ENCODE results near the gene SSH3. TPM values are rescaled to one million over a fixed set of nuclear protein-coding genes. Genes with fewer than 3 reads are reported as not detected.

Gene SSH3
- total and polyA plus RNA-seq, 3 experiments from 2014 or later: 3.5 to 10.6 (median 8.4) TPM

DNA sequence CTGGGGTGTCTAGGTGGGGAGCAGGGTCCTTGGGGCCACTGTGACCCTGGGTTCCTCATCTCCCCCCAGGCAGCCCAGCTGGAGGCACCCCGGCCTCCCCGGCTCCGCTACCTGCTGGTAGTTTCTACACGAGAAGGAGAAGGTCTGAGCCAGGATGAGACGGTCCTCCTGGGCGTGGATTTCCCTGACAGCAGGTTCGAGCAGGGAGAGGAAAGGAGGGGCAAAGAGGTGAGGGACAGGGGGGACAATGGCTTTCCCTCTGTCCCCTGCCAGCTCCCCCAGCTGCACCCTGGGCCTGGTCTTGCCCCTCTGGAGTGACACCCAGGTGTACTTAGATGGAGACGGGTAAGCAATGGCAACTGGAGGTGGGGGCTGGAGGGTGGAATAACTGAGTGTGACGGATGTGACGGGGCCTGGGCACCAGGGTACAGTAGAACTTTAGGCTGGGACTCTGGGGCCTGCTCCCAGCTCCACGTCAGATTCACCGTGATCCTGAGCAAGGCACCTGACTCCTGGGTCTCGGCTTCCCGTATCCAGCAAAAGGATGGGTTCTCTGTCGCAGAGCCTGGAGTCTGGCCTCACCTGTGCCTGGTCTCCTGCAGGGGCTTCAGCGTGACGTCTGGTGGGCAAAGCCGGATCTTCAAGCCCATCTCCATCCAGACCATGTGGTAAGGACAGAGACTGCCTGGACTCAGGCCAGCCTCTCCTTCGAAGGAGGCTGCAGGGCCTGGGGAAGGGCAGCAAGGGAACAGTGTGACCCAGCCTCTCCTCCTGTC lies 3.6 kb downstream of the SSH3 start:
- peaks cover 0 to 2% of the 10 kb centered on the region in 2 donors for H3K27me3 Mint-ChIP-seq
- peak overlapping the region in 1 of 8 donors; percentile 68 for H3K27ac Mint-ChIP-seq
- peaks cover 12 to 37% (median 14%) of the 10 kb centered on the region in 3 donors for H3K4me1 Mint-ChIP-seq
- Histone ChIP-seq H3K27me3 (ENCODE audit: insufficient read depth, low read length, poor library complexity, severe bottlenecking) (no peaks in the 10 kb centered on the region), H3K36me3 (ENCODE audit: insufficient read depth, low read length) (no peaks in the 10 kb centered on the region), H3K4me3 (ENCODE audit: low read length) (no peak overlapping the region), H3K27ac (ENCODE audit: low read depth, low read length) (no peak overlapping the region), H3K4me1 (ENCODE audit: insufficient read depth, low read length) (peaks cover 24% of the 10 kb centered on the region), H3K9me3 (ENCODE audit: low read length) (no peaks in the 10 kb centered on the region)
- POLR2A ChIA-PET: no interaction called here
- H3K4me3 Mint-ChIP-seq: no peak overlapping the region
- CTCF ChIA-PET: interaction anchor here (0.8 to 2.5 kb wide), 3 partner anchors 10 to 75 kb away, joined by 3 to 15 read pairs (median 10); no protein-coding TSS in a partner anchor
- H3K9me3 Mint-ChIP-seq: no peaks in the 10 kb centered on the region
- peaks cover 0 to 12% (median 0%) of the 10 kb centered on the region in 3 donors for H3K36me3 Mint-ChIP-seq
- DNase-seq: no peak

DNA sequence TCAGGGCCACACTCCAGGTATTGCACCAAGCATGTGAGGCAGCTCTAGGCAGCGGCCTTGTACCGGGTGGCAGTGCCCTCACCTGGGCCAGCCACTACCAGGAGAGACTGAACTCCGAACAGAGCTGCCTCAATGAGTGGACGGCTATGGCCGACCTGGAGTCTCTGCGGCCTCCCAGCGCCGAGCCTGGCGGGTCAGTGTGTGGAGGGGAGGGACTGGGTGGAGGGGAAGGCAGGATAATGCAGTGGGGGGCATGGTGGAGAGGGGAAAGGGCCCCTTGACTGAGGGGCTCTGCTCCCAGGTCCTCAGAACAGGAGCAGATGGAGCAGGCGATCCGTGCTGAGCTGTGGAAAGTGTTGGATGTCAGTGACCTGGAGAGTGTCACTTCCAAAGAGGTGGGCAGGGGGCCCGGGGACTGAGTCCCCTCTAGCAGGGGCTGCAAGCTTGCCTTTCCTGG lies 4.2 kb downstream of the SSH3 start:
- ChIA-PET CTCF (interaction anchor here (1.5 to 2.5 kb wide), 3 partner anchors 10 to 45 kb away, joined by 4 to 15 read pairs (median 10); partner anchors contain the start of gene ANKRD13D), POLR2A (no interaction called here)
- peak overlapping the region in 1 of 8 donors; percentile 82 for H3K27ac Mint-ChIP-seq
- DNase-seq: no peak
- H3K4me3 Mint-ChIP-seq: no peak overlapping the region
- peaks cover 0 to 2% of the 10 kb centered on the region in 2 donors for H3K27me3 Mint-ChIP-seq
- Histone ChIP-seq H3K36me3 (ENCODE audit: insufficient read depth, low read length) (no peaks in the 10 kb centered on the region), H3K27ac (ENCODE audit: low read depth, low read length) (no peak overlapping the region), H3K9me3 (ENCODE audit: low read length) (no peaks in the 10 kb centered on the region), H3K27me3 (ENCODE audit: insufficient read depth, low read length, poor library complexity, severe bottlenecking) (no peaks in the 10 kb centered on the region), H3K4me3 (ENCODE audit: low read length) (no peak overlapping the region), H3K4me1 (ENCODE audit: insufficient read depth, low read length) (peaks cover 29% of the 10 kb centered on the region)
- H3K36me3 Mint-ChIP-seq: peaks cover 0 to 9% (median 0%) of the 10 kb centered on the region in 3 donors
- H3K4me1 Mint-ChIP-seq: peaks cover 18 to 39% (median 20%) of the 10 kb centered on the region in 3 donors
- no peaks in the 10 kb centered on the region for H3K9me3 Mint-ChIP-seq

DNA sequence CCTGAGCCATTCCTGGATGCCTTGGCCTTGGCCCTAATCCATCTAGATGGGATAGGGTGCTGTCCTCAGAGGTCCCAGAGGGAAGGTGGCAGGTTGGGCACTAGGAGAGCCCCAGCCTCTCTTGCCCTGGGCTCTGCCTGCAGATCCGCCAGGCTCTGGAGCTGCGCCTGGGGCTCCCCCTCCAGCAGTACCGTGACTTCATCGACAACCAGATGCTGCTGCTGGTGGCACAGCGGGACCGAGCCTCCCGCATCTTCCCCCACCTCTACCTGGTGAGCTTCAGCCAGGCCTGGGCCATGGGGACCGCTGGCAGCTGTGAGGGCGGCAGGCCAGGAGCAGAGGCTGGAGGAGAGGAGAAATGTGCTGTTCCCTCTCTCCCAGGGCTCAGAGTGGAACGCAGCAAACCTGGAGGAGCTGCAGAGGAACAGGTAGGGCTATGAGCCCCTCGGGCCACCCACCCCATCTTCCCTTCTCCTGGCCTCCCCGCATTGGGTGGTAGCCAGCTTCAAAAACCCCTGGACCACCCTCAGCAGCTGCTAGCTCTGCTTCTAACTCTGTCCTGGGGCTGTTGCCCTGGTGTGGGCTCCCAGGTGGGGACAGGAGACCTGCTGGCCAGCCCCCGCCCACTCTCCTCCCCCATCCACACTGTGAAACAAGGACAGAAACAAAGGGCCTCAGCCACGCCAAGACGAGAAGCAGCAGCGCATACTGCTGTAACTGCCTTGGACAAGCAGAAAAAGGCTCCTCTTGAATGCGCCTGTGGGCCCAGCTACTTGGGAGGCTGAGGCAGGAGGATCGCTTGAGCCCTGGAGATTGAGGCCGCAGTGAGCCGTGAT lies 4.9 kb downstream of the SSH3 start:
- H3K4me1 ChIP-seq (ENCODE audit: insufficient read depth, low read length): peaks cover 30% of the 10 kb centered on the region
- peak overlapping the region in 1 of 8 donors; percentile 19 for H3K27ac Mint-ChIP-seq
- H3K27me3 Mint-ChIP-seq: peaks cover 0 to 2% of the 10 kb centered on the region in 2 donors
- no peak overlapping the region for H3K4me3 Mint-ChIP-seq
- CTCF ChIA-PET: interaction anchor here (1.5 to 2.5 kb wide), 3 partner anchors 9 to 46 kb away, joined by 4 to 15 read pairs (median 10); partner anchors contain the start of gene ANKRD13D
- no peak overlapping the region for H3K4me3 ChIP-seq (ENCODE audit: low read length)
- no peaks in the 10 kb centered on the region for H3K9me3 Mint-ChIP-seq
- peaks cover 0 to 9% (median 0%) of the 10 kb centered on the region in 3 donors for H3K36me3 Mint-ChIP-seq
- H3K9me3 ChIP-seq (ENCODE audit: low read length): no peaks in the 10 kb centered on the region
- DNase-seq: no peak
- no peaks in the 10 kb centered on the region for H3K27me3 ChIP-seq (ENCODE audit: insufficient read depth, low read length, poor library complexity, severe bottlenecking)
- peaks cover 25 to 41% (median 27%) of the 10 kb centered on the region in 3 donors for H3K4me1 Mint-ChIP-seq
- POLR2A ChIA-PET: no interaction called here
- H3K27ac ChIP-seq (ENCODE audit: low read depth, low read length): no peak overlapping the region
- no peaks in the 10 kb centered on the region for H3K36me3 ChIP-seq (ENCODE audit: insufficient read depth, low read length)

DNA sequence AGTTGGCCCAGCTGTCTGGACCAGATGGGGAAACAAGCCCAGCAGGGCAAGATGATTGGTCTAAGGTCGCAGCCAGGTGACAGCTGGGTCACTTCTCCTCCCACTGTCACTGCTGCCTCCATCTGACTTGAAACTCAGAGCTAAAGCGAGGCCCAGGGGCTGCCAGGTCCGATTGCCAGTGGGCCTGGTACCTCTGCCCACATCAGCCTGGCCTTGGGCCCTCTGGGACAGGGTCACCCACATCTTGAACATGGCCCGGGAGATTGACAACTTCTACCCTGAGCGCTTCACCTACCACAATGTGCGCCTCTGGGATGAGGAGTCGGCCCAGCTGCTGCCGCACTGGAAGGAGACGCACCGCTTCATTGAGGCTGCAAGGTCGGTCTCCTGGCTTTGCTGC lies 5.8 kb downstream of the SSH3 start:
- peaks cover 0 to 2% of the 10 kb centered on the region in 2 donors for H3K27me3 Mint-ChIP-seq
- peaks cover 32 to 46% (median 35%) of the 10 kb centered on the region in 3 donors for H3K4me1 Mint-ChIP-seq
- POLR2A ChIA-PET: no interaction called here
- no peak overlapping the region for H3K4me3 Mint-ChIP-seq
- Histone ChIP-seq H3K27me3 (ENCODE audit: insufficient read depth, low read length, poor library complexity, severe bottlenecking) (no peaks in the 10 kb centered on the region), H3K9me3 (ENCODE audit: low read length) (no peaks in the 10 kb centered on the region), H3K27ac (ENCODE audit: low read depth, low read length) (no peak overlapping the region), H3K4me1 (ENCODE audit: insufficient read depth, low read length) (peaks cover 34% of the 10 kb centered on the region), H3K36me3 (ENCODE audit: insufficient read depth, low read length) (no peaks in the 10 kb centered on the region), H3K4me3 (ENCODE audit: low read length) (no peak overlapping the region)
- H3K36me3 Mint-ChIP-seq: peaks cover 0 to 9% (median 0%) of the 10 kb centered on the region in 3 donors
- DNase-seq: no peak
- CTCF ChIA-PET: interaction anchor here (1.5 to 2.5 kb wide), 3 partner anchors 8 to 46 kb away, joined by 4 to 15 read pairs (median 10); partner anchors contain the start of gene ANKRD13D
- peak overlapping the region in 1 of 8 donors; percentile 17 for H3K27ac Mint-ChIP-seq
- no peaks in the 10 kb centered on the region for H3K9me3 Mint-ChIP-seq

DNA sequence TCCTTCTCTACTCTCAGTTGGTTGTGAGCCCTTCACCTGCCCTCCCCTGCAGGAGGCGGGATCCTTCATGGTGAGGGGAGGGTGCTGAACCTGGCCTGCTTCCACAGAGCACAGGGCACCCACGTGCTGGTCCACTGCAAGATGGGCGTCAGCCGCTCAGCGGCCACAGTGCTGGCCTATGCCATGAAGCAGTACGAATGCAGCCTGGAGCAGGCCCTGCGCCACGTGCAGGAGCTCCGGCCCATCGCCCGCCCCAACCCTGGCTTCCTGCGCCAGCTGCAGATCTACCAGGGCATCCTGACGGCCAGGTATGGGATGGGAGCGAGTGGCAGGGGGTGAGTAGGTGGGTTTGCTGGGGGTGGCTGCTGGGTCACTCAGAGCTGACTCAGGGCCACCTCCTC lies 6.3 kb downstream of the SSH3 start:
- Mint-ChIP-seq H3K4me1 (peaks cover 32 to 45% (median 35%) of the 10 kb centered on the region in 3 donors), H3K9me3 (no peaks in the 10 kb centered on the region), H3K27ac (peak overlapping the region in 2 of 8 donors; percentile 42 to 87), H3K4me3 (no peak overlapping the region), H3K27me3 (peaks cover 0 to 2% of the 10 kb centered on the region in 2 donors), H3K36me3 (peaks cover 0 to 9% (median 0%) of the 10 kb centered on the region in 3 donors)
- POLR2A ChIA-PET: interaction anchor here (0.6 kb wide), 1 partner anchor 16 kb away, joined by 3 read pairs; no protein-coding TSS in a partner anchor
- peaks cover 29% of the 10 kb centered on the region for H3K4me1 ChIP-seq (ENCODE audit: insufficient read depth, low read length)
- no peak overlapping the region for H3K4me3 ChIP-seq (ENCODE audit: low read length)
- no peaks in the 10 kb centered on the region for H3K27me3 ChIP-seq (ENCODE audit: insufficient read depth, low read length, poor library complexity, severe bottlenecking)
- no peak for DNase-seq
- no peak overlapping the region for H3K27ac ChIP-seq (ENCODE audit: low read depth, low read length)
- no peaks in the 10 kb centered on the region for H3K36me3 ChIP-seq (ENCODE audit: insufficient read depth, low read length)
- CTCF ChIA-PET: interaction anchor here (1.7 kb wide), 1 partner anchor 42 kb away, joined by 6 read pairs; no protein-coding TSS in a partner anchor
- no peaks in the 10 kb centered on the region for H3K9me3 ChIP-seq (ENCODE audit: low read length)

DNA sequence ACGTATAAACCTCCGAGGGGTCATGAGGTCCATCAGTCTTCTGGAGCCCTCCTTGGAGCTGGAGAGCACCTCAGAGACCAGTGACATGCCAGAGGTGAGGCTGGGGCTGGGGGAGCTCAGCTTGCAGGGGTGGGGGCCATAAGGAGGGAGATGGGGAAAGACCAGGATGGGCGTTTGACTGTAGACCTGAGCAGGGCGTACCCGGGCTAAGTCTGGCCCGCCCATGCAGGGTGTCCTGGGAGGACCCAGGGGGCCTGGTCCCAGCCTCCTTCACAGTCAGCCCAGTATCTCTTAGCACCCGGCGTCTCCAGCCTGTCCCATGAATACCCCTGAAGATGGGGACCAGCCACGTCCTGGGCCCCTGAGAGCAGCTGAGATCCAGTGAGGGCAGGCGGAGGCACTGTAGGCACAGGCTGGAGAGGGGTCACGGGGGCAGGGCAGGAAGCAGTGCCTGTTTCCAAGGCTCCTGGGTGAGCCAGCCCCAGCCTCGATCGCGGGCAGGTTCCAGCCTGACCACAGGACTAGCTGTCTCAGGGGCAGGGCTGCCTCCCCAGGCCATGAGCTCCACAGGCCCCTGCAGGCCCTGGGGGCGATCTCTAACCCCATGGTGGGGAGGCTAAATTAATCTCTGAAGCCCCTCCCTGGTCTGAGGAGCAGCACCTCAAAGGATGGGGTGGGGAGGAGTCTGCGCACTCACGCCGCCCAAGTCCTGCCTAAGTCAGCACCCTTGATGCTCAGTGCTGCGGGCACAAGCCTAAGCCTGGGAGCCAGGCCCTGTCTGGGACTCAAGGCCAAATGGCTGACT lies 7.1 kb downstream of the SSH3 start:
- ChIA-PET CTCF (interaction anchor here (0.8 to 1.7 kb wide), 3 partner anchors 41 to 72 kb away, joined by 3 to 6 read pairs (median 4); no protein-coding TSS in a partner anchor), POLR2A (interaction anchor here (0.6 kb wide), 1 partner anchor 16 kb away, joined by 3 read pairs; no protein-coding TSS in a partner anchor)
- Histone ChIP-seq H3K9me3 (ENCODE audit: low read length) (no peaks in the 10 kb centered on the region), H3K4me1 (ENCODE audit: insufficient read depth, low read length) (peaks cover 28% of the 10 kb centered on the region), H3K4me3 (ENCODE audit: low read length) (no peak overlapping the region), H3K36me3 (ENCODE audit: insufficient read depth, low read length) (no peaks in the 10 kb centered on the region), H3K27me3 (ENCODE audit: insufficient read depth, low read length, poor library complexity, severe bottlenecking) (no peaks in the 10 kb centered on the region), H3K27ac (ENCODE audit: low read depth, low read length) (no peak overlapping the region)
- Mint-ChIP-seq H3K4me1 (peaks cover 29 to 45% (median 37%) of the 10 kb centered on the region in 3 donors), H3K36me3 (peaks cover 0 to 9% (median 0%) of the 10 kb centered on the region in 3 donors), H3K4me3 (peak overlapping the region in 1 of 7 donors; percentile 23), H3K27me3 (peaks cover 0 to 2% of the 10 kb centered on the region in 2 donors), H3K9me3 (no peaks in the 10 kb centered on the region), H3K27ac (peak overlapping the region in 7 of 8 donors; percentile 10 to 98 (median 72))
- no peak for DNase-seq

DNA sequence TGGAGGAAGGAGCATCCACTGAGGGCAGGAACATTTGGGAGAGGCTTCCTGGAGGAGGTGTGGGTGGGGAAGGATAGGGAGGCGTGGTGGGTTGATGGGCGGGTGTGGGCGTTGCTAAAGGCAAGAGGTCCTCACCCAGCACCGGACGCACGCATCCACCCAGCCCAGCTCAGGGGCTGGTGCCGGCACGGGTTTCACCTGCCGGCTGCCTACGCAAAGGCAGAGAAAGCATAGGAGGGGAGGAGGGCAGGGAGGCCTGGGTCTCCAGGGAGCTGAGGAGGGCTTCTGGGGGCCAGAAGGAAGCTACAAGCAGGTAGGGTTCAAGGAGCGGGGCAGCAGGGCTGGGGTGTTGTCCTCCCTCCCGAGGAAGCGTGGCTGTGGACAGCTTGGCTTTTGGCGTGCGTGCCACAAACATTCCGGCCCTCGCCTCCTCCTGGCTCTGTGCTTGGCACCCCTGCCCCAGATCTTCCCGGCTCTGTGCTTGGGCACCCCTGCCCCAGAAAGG lies 7.8 kb downstream of the SSH3 start:
- H3K27ac ChIP-seq (ENCODE audit: low read depth, low read length): no peak overlapping the region
- Mint-ChIP-seq H3K27ac (peak overlapping the region; percentile 85 to 99 (median 94)), H3K27me3 (peaks cover 0 to 2% of the 10 kb centered on the region in 2 donors), H3K4me1 (peaks cover 29 to 45% (median 40%) of the 10 kb centered on the region in 3 donors), H3K4me3 (no peak overlapping the region), H3K36me3 (peaks cover 0 to 8% (median 0%) of the 10 kb centered on the region in 3 donors), H3K9me3 (no peaks in the 10 kb centered on the region)
- H3K4me1 ChIP-seq (ENCODE audit: insufficient read depth, low read length): peaks cover 28% of the 10 kb centered on the region
- H3K36me3 ChIP-seq (ENCODE audit: insufficient read depth, low read length): no peaks in the 10 kb centered on the region
- ChIA-PET POLR2A (no interaction called here), CTCF (interaction anchor here (0.8 to 1.7 kb wide), 3 partner anchors 40 to 71 kb away, joined by 3 to 6 read pairs (median 4); no protein-coding TSS in a partner anchor)
- no peaks in the 10 kb centered on the region for H3K9me3 ChIP-seq (ENCODE audit: low read length)
- H3K27me3 ChIP-seq (ENCODE audit: insufficient read depth, low read length, poor library complexity, severe bottlenecking): no peaks in the 10 kb centered on the region
- DNase-seq: no peak
- H3K4me3 ChIP-seq (ENCODE audit: low read length): no peak overlapping the region

All from CD8-positive, alpha-beta memory T cell (primary cell).